Measurements from ENCODE around the gene PRKACB. TPM values are rescaled to one million over a fixed set of nuclear protein-coding genes. Genes with fewer than 3 reads are reported as not detected.

Gene PRKACB
- total RNA-seq, 1 donor from 2014 or later = 34.9 TPM

DNA sequence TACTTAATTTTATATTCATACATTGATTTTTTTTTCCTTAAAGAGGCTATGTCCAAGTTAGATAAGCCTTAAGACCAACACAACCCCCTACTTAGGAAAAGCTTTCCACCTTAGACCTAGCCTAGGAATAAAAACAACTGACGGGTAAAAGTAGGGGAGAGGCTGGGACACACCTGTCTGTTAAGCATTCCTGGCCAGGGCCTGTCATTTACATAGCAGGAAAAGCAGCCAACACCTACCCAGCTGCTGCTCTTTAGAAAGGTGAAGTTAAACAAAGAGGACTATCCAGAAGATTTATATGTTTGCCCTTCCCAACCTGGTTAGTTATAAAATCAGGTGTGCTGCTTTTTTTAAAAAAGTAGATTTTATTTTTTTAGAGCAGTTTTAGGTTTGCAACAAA is 128.3 kb downstream of the PRKACB start:
- H3K36me3 ChIP-seq = no peaks in the 10 kb centered on the region
- DNase-seq = no peak
- no peak overlapping the region for H3K27ac ChIP-seq (replicated peaks)
- intact Hi-C loops (cut with micrococcal nuclease) = no loop called here
- H3K4me3 ChIP-seq = no peak overlapping the region
- no peaks in the 10 kb centered on the region for H3K9me3 ChIP-seq (replicated peaks)
- H3K4me1 ChIP-seq = no peaks in the 10 kb centered on the region
- no peaks in the 10 kb centered on the region for H3K27me3 ChIP-seq (ENCODE audit: low read depth)
- TF ChIP-seq, protein P1, sequence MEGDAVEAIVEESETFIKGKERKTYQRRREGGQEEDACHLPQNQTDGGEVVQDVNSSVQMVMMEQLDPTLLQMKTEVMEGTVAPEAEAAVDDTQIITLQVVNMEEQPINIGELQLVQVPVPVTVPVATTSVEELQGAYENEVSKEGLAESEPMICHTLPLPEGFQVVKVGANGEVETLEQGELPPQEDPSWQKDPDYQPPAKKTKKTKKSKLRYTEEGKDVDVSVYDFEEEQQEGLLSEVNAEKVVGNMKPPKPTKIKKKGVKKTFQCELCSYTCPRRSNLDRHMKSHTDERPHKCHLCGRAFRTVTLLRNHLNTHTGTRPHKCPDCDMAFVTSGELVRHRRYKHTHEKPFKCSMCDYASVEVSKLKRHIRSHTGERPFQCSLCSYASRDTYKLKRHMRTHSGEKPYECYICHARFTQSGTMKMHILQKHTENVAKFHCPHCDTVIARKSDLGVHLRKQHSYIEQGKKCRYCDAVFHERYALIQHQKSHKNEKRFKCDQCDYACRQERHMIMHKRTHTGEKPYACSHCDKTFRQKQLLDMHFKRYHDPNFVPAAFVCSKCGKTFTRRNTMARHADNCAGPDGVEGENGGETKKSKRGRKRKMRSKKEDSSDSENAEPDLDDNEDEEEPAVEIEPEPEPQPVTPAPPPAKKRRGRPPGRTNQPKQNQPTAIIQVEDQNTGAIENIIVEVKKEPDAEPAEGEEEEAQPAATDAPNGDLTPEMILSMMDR (IDR thresholded peaks at IDR 0.05; ENCODE audit: borderline replicate concordance) = no peak

DNA sequence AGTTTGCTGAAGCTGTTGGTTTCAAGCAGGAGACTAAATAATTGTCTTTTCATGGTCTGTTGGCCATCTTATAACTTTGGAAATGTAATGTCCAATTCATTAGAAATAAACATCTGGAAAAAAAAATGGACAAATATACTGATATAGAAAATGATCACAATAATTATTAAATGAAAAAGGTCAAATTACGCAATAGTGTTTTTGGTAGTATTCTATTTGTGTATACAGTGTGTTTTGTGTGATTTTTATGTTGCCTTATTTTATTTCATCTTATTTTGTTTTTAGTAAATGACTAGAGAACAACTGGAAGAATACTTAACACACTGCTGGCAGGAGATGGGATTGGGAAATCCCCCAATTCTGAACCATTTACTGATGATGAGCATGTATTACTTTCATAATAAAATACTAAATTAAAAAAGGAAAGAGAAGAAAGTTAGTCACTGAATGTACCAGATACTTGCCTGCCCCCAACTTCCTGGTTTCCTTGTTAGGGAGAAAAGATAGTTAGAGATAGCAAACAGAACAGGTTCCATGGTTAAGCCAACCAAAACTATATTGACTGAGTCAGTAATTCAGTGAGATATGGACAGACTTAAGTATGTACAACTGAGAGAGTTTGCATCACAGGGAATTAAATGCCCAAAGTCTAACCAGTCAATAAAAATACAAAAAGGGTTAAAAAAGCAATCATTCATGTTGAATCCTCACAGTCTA is 133.4 kb downstream of the PRKACB start:
- H3K4me1 ChIP-seq = no peaks in the 10 kb centered on the region
- no peak overlapping the region for H3K4me3 ChIP-seq
- no peaks in the 10 kb centered on the region for H3K9me3 ChIP-seq (replicated peaks)
- DNase-seq = no peak
- TF ChIP-seq, protein P1 (IDR thresholded peaks at IDR 0.05; ENCODE audit: borderline replicate concordance) = no peak
- H3K27ac ChIP-seq (replicated peaks) = no peak overlapping the region
- intact Hi-C loops (cut with micrococcal nuclease) = no loop called here
- no peaks in the 10 kb centered on the region for H3K27me3 ChIP-seq (ENCODE audit: low read depth)
- no peaks in the 10 kb centered on the region for H3K36me3 ChIP-seq

DNA sequence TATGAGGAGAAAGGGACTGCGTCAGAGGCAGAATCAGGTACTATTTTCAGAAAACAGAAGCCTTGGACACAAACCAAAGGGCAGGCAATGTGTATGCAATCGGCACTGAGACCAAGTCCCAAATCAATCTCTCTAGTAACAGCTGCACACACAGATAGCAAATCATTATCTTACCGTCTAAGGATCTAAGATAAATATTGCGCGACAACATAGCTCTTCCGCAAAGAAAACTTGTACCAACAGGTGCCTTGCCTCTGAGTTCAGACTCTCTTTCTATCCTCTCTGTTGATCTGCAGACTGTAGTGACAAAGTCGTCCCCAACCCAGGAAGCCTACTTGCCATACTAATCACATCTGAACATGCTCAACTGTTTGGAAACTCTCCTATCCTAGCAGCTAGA is 134.8 kb downstream of the PRKACB start:
- intact Hi-C loops (cut with micrococcal nuclease) = no loop called here
- H3K27me3 ChIP-seq (ENCODE audit: low read depth) = no peaks in the 10 kb centered on the region
- no peaks in the 10 kb centered on the region for H3K36me3 ChIP-seq
- H3K9me3 ChIP-seq (replicated peaks) = no peaks in the 10 kb centered on the region
- no peak overlapping the region for H3K27ac ChIP-seq (replicated peaks)
- DNase-seq = no peak
- H3K4me1 ChIP-seq = no peaks in the 10 kb centered on the region
- no peak overlapping the region for H3K4me3 ChIP-seq
- TF ChIP-seq, protein P1 (IDR thresholded peaks at IDR 0.05; ENCODE audit: borderline replicate concordance) = no peak

DNA sequence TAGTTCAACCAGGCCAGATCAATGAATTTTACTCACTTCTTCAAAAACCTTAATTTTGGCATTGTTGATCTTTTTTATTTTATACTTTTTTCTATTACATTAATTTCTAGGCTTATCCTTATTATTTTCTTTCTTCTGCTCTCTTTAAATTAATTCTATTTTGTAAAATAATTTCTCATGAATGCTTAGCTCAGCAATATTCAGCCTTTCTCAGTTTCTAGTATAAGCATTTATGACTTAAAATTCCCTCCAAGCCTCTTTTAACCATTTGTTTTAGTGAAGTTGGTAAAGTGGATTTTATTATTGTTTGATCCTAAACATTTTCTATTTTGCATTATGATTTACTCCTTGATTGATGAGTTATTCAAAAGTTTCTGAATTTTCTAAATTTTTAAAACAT is 136.8 kb downstream of the PRKACB start:
- no peak overlapping the region for H3K4me3 ChIP-seq
- intact Hi-C loops (cut with micrococcal nuclease) = no loop called here
- H3K4me1 ChIP-seq = no peaks in the 10 kb centered on the region
- no peaks in the 10 kb centered on the region for H3K36me3 ChIP-seq
- TF ChIP-seq, protein P1 (IDR thresholded peaks at IDR 0.05; ENCODE audit: borderline replicate concordance) = no peak
- H3K27ac ChIP-seq (replicated peaks) = no peak overlapping the region
- H3K9me3 ChIP-seq (replicated peaks) = no peaks in the 10 kb centered on the region
- H3K27me3 ChIP-seq (ENCODE audit: low read depth) = no peaks in the 10 kb centered on the region
- DNase-seq = no peak

DNA sequence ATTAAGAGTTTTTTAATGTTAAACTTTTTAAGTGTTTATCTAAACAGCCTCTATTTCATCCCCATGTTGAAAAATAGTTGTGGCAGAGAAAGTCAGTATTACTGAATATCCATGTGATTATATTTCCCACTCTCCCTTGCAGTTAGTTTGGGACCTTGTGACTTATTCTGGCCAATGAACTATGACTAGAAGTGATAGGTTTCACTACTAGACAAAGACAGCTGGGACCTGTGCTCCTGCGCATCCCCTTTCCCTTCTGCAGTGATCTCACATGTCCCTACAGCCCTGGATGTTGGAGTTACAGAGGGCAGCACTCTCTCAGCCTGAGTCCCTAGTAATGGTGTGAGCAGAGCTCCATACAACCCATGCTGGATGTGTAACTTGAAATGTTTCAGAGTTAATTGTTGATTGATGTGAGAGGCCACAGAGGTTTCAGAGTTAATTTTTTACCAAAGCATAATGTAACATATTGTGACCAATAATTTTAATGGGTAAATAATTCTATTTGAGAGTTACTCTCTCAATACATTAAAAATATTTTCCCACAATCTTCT is 138.8 kb downstream of the PRKACB start:
- Histone ChIP-seq H3K4me3 (no peak overlapping the region), H3K27ac (replicated peaks) (no peak overlapping the region), H3K27me3 (ENCODE audit: low read depth) (no peaks in the 10 kb centered on the region), H3K36me3 (no peaks in the 10 kb centered on the region), H3K4me1 (no peaks in the 10 kb centered on the region), H3K9me3 (replicated peaks) (peaks cover 19% of the 10 kb centered on the region)
- DNase-seq = no peak
- intact Hi-C loops (cut with micrococcal nuclease) = no loop called here
- TF ChIP-seq, protein P1 (IDR thresholded peaks at IDR 0.05; ENCODE audit: borderline replicate concordance) = no peak
